Measurements from ENCODE around the gene MRPS23.

DNA sequence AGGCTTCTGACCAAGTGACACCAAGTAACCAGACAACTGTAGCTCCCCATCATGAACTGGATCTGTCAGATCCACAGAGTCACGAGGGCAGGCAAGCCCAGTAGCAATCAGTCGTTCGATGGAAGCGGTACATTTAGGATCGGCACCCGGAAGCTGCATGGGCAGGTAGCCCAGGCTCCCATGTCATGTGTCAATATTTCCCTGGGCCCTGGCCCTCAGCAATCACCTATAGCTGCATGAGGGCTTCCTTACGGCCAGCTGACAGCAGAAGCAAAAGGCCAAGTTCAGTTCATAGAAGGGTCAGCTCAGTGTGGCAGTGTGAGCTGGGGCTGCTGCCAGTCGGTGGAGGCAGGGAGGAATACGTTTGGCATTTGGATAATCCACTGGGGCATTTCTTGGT, 31.8 kb downstream of the MRPS23 start:
- TF ChIP-seq CTCF (tag by site-specific recombination; IDR thresholded peaks at IDR 0.05) (no peak), ZNF549 (tag by site-specific recombination; IDR thresholded peaks at IDR 0.05) (no peak), SP2 (tag by site-specific recombination; IDR thresholded peaks at IDR 0.05) (no peak), ZNF133 (tag by site-specific recombination; IDR thresholded peaks at IDR 0.05) (no peak), ZNF830 (tag by site-specific recombination; IDR thresholded peaks at IDR 0.05; ENCODE audit: low read depth) (no peak), SALL2 (tag by site-specific recombination; IDR thresholded peaks at IDR 0.05; ENCODE audit: borderline replicate concordance) (no peak), BCL11A (tag by site-specific recombination; IDR thresholded peaks at IDR 0.05; ENCODE audit: low read depth) (no peak), ZNF274 (IDR thresholded peaks at IDR 0.05; ENCODE audit: low read length) (no peak), ZNF274 (tag by site-specific recombination; IDR thresholded peaks at IDR 0.05; ENCODE audit: borderline replicate concordance) (no peak)
